Central memory CD8-positive, alpha-beta T cell (primary cell): ENCODE data around the gene RIMBP2.
"Not testable (repeated sequence)": the region's sequence is repeated elsewhere in the genome, so short reads cannot be mapped to it uniquely, and the experiment has no call there.

Experiments
- ATAC-seq: fragments of 150-1000 bp; cut with Tn5 transposase; replicated peaks from 2 replicates; pipeline ENCODE4 v1.10.0; 2022; ENCODE audit warnings: mild to moderate bottlenecking, moderate FRiP score, moderate number of reproducible peaks; ENCODE audit not compliant: poor library complexity, severe bottlenecking; ENCODE audit errors: extremely low read depth
- DNase-seq, 2 donors: peaks; one replicate each; pipeline ENCODE4 v3.0.0; 2021; ENCODE audit warnings: low spot score in 2 of 2
- H3K27ac Mint-ChIP-seq: one replicate; pipeline ENCODE4 v1.8.0; 2022; ENCODE audit warnings: low read depth, mild to moderate bottlenecking, moderate library complexity, mixed read lengths
- H3K27me3 Mint-ChIP-seq: one replicate; pipeline ENCODE4 v1.8.0; 2022; ENCODE audit warnings: mixed read lengths
- H3K36me3 Mint-ChIP-seq: one replicate; pipeline ENCODE4 v1.8.0; 2022; ENCODE audit warnings: mild to moderate bottlenecking, moderate library complexity, mixed read lengths; ENCODE audit not compliant: insufficient read depth
- H3K4me1 Mint-ChIP-seq: one replicate; pipeline ENCODE4 v1.8.0; 2022; ENCODE audit warnings: mixed read lengths
- H3K4me3 Mint-ChIP-seq: one replicate; pipeline ENCODE4 v1.8.0; 2022; ENCODE audit warnings: mild to moderate bottlenecking, moderate library complexity, mixed read lengths
- H3K9me3 Mint-ChIP-seq: one replicate; pipeline ENCODE4 v1.8.0; 2022; ENCODE audit warnings: mixed read lengths

Gene RIMBP2

GRCh38 chr12:130655010-130655409 lies 61.1 kb downstream of the RIMBP2 start:
- H3K27ac Mint-ChIP-seq = no peak overlapping the region

GRCh38 chr12:130651188-130651959 lies 64.7 kb downstream of the RIMBP2 start:
- peaks cover 17% of the 10 kb centered on the region for H3K27me3 Mint-ChIP-seq
- H3K27ac Mint-ChIP-seq = no peak overlapping the region
- no peak overlapping the region for H3K4me3 Mint-ChIP-seq
- H3K36me3 Mint-ChIP-seq = no peaks in the 10 kb centered on the region
- peaks cover 6% of the 10 kb centered on the region for H3K9me3 Mint-ChIP-seq
- no peaks in the 10 kb centered on the region for H3K4me1 Mint-ChIP-seq
- no peak for DNase-seq
- no peak for ATAC-seq

More at GRCh38 chr12:130655010-130655409, 61.1 kb downstream of the RIMBP2 start:
- Mint-ChIP-seq H3K27me3 (peaks cover 16% of the 10 kb centered on the region), H3K36me3 (no peaks in the 10 kb centered on the region), H3K4me3 (no peak overlapping the region), H3K9me3 (peaks cover 6% of the 10 kb centered on the region), H3K4me1 (no peaks in the 10 kb centered on the region)
- no peak for ATAC-seq
- DNase-seq = no peak

GRCh38 chr12:130650131-130650530 lies 66.0 kb downstream of the RIMBP2 start:
- Mint-ChIP-seq H3K4me3 (no peak overlapping the region), H3K4me1 (no peaks in the 10 kb centered on the region), H3K27me3 (peaks cover 17% of the 10 kb centered on the region), H3K36me3 (no peaks in the 10 kb centered on the region), H3K9me3 (peaks cover 6% of the 10 kb centered on the region), H3K27ac (no peak overlapping the region)
- ATAC-seq = no peak
- no peak for DNase-seq

DNA sequence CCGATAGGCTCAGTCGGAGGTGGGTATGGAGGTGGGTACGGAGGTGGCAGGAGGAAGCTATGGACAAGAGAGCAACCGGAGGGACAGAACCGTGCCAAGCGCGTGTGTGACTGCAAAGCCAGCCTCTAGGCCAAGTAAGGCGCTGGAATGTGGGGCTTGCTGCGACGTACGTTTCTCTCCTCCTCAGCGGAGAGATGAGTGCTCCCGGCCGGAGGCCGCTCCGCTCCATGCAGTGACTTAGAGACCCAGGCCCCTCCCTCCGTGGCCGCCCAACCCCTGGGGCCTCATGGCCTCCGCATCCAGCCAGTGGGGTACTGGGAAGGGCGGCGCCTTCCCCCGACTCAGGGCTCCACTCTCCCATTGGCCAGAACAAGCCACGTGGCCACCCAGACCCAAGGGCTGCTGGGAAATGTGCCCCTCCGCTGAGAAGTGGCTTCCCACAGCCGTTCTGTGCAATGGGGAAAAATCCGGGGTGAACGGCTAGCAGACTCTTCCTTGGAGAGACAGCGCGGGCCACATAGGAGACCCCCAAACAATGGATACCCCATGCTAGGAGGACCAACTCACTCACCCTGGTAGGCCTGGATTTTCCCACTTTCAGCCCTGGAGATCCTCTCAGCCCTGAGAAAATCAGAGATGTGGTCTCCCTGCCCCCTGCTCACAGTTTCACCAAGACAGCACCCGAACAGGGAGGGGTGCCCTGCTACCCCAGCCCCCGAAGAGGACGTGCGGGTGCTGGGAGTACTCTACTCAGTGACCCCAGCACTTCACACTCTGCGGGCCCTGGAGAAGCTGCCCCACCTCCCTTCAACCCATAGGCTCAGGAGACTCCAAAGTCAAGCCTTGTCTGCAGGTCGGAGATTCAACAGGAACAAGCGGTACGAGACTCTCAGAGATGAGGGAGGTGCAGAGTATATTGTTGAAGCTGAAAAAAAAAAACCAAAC lies 66.7 kb downstream of the RIMBP2 start:
- no peak for ATAC-seq

DNA sequence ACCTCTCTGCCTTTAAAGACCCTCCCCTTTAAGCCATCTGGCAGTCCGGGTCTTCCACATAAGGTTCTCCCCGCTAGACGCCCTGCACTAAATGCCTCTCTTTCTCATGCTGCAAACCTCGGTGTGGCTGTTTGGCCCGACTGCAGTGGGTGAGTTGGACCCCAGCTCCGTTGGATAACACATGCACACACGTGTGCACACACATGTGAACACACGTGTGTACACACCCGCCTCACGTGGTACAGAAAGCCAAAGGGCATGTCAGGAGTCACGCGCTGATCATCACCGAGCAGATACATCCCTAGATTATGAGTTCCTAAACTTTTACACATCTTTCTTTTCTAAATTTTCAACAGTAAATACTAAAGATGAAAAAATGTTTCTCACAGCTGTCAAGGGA lies 68.3 kb downstream of the RIMBP2 start:
- ATAC-seq = no peak
- H3K27me3 Mint-ChIP-seq = peaks cover 17% of the 10 kb centered on the region
- no peak overlapping the region for H3K27ac Mint-ChIP-seq

More for the DNA sequence above, 66.7 kb downstream of the RIMBP2 start:
- H3K36me3 Mint-ChIP-seq = no peaks in the 10 kb centered on the region
- no peak for DNase-seq
- no peaks in the 10 kb centered on the region for H3K4me1 Mint-ChIP-seq
- no peak overlapping the region for H3K4me3 Mint-ChIP-seq
- H3K27ac Mint-ChIP-seq = no peak overlapping the region
- peaks cover 17% of the 10 kb centered on the region for H3K27me3 Mint-ChIP-seq
- peaks cover 3% of the 10 kb centered on the region for H3K9me3 Mint-ChIP-seq

DNA sequence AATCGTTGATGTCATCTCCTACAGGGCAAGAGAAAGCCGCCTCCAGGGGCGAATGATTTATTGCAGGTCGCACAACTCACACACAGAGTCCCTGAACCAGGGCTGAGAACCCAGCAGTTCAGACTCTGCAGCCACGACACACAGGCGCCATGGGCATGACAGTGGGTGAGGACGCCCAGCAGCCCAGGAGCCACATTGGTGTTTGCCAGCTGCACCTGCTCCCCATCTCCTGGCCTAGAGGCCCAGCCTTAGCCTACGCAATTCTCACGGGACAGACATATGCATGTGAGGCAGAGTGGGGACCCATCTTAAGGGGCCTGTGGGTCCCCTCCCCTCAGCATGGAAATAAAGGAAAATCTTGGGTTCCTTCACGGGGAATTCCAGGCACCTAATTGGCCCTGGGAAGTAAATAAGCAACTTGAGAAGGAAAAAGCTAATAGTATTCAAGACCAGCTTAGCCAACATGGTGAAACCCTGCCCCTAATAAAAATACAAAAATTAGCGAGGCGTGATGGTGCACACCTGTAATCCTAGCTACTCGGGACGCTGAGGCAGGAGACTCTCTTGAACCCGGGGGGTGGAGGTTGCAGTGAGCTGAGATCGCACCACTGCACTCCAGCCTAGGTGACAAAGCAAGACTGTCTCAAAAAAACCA lies 69.3 kb downstream of the RIMBP2 start:
- Mint-ChIP-seq H3K27me3 (peaks cover 17% of the 10 kb centered on the region), H3K27ac (no peak overlapping the region), H3K4me1 (no peaks in the 10 kb centered on the region), H3K4me3 (no peak overlapping the region), H3K9me3 (no peaks in the 10 kb centered on the region), H3K36me3 (no peaks in the 10 kb centered on the region)
- no peak for DNase-seq
- no peak for ATAC-seq

More for the DNA sequence above, 68.3 kb downstream of the RIMBP2 start:
- H3K9me3 Mint-ChIP-seq = no peaks in the 10 kb centered on the region
- H3K36me3 Mint-ChIP-seq = no peaks in the 10 kb centered on the region
- no peak overlapping the region for H3K4me3 Mint-ChIP-seq
- no peaks in the 10 kb centered on the region for H3K4me1 Mint-ChIP-seq
- DNase-seq = no peak

DNA sequence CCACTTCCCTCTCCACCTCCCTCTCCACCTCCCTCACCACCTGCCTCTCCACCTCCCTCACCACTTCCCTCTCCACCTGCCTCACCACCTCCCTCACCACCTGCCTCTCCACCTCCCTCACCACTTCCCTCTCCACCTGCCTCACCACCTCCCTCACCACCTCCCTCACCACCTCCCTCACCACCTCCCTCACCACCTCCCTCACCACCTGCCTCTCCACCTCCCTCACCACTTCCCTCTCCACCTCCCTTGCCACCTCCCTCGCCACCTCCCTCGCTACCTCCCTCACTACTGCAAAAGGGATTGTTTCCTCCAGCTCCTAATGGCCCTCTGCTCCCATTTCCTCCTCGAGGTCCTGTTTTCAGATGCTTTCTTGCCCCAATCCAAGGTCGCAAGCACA lies 69.9 kb downstream of the RIMBP2 start:
- not testable (repeated sequence) for H3K36me3 Mint-ChIP-seq, H3K9me3 Mint-ChIP-seq, DNase-seq, H3K27ac Mint-ChIP-seq, H3K4me3 Mint-ChIP-seq, H3K4me1 Mint-ChIP-seq, ATAC-seq
- peaks cover 13% of the 10 kb centered on the region for H3K27me3 Mint-ChIP-seq

DNA sequence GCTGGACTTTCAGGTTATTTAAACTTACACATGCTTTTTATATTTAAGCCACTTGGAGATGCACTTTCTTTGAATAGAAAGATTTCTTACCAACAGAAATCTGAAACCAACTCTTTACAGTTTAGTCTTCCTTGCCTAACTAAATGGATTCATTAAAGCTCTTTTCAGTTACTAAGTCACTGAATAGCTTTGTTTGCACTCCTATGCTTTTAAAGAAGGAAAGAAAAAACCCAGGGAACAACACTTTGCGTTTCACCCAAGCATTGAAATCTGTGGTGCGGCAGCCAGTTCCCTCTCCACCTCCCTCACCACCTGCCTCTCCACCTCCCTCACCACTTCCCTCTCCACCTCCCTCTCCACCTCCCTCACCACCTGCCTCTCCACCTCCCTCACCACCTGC lies 70.3 kb downstream of the RIMBP2 start:
- Mint-ChIP-seq H3K4me3 (no peak overlapping the region), H3K4me1 (no peaks in the 10 kb centered on the region), H3K27ac (no peak overlapping the region), H3K9me3 (no peaks in the 10 kb centered on the region), H3K36me3 (no peaks in the 10 kb centered on the region), H3K27me3 (peaks cover 9% of the 10 kb centered on the region)
- ATAC-seq (no peak), DNase-seq (no peak)

DNA sequence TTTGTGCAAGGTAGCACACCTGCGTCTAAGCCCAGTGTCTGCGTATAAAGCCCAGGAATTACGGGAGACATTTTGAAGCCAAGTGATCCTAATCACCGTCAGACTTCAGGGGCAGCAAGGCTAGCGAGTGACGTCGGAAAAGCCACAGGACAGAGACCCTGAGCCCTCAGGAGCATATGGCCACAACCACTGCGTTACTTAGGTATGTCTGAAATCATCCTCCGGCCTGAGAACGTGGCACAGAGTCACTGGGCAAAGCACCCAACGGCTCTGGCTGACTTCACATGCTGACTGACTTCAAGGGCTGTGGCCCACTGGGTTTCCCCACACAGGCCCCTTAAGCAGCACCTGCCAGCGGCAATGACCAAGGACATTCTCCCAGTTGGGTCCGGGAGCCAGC lies 71.5 kb downstream of the RIMBP2 start:
- Mint-ChIP-seq H3K27ac (no peak overlapping the region), H3K27me3 (no peaks in the 10 kb centered on the region), H3K4me1 (no peaks in the 10 kb centered on the region), H3K4me3 (no peak overlapping the region), H3K9me3 (no peaks in the 10 kb centered on the region), H3K36me3 (no peaks in the 10 kb centered on the region)
- ATAC-seq (no peak), DNase-seq (no peak)

GRCh38 chr12:130644146-130644545 lies 72.0 kb downstream of the RIMBP2 start:
- no peaks in the 10 kb centered on the region for H3K4me1 Mint-ChIP-seq
- no peak overlapping the region for H3K27ac Mint-ChIP-seq
- ATAC-seq = no peak
- DNase-seq = no peak
- H3K36me3 Mint-ChIP-seq = no peaks in the 10 kb centered on the region
- H3K27me3 Mint-ChIP-seq = no peaks in the 10 kb centered on the region
- no peaks in the 10 kb centered on the region for H3K9me3 Mint-ChIP-seq
- H3K4me3 Mint-ChIP-seq = no peak overlapping the region

- DNase-seq = no peak
- Mint-ChIP-seq H3K27ac (no peak overlapping the region), H3K4me3 (no peak overlapping the region), H3K4me1 (no peaks in the 10 kb centered on the region), H3K27me3 (no peaks in the 10 kb centered on the region), H3K36me3 (no peaks in the 10 kb centered on the region), H3K9me3 (no peaks in the 10 kb centered on the region)
- no peak for ATAC-seq
Observed at GRCh38 chr12:130642856-130643255, 73.2 kb downstream of the RIMBP2 start.

DNA sequence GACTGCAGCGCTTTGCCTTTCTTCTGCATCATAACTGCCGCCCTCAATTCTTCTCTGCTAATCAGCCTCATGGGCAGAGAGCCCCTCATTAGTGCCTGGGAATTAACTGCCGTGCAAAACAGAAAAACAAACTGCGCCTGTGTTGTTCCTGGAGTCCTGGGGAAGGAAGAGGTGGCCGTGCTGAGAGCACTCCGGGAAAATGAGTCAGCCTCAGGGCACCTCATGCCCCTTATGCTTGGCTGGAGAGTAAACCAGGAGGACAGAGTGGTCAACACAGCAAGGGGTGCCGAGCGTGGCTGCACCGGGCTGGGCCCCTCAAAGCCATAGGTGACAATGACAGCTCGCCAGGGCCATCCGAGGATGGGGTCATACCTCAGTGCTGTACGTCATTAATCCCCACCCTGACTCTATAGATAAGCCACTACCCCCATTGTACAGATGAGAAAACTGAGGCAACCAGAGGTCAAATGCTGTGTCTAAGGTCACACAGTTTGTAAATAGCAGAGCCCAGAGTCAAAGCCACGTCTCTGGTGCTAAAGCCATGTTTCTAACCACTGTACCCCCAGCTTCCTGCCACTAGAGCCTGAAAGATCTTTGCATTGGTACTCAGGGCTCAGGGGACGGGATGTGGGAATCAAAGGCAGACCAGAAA lies 74.4 kb downstream of the RIMBP2 start:
- ATAC-seq (no peak), DNase-seq (no peak)
- Mint-ChIP-seq H3K27ac (no peak overlapping the region), H3K27me3 (peaks cover 12% of the 10 kb centered on the region), H3K4me1 (no peaks in the 10 kb centered on the region), H3K9me3 (no peaks in the 10 kb centered on the region), H3K4me3 (no peak overlapping the region), H3K36me3 (no peaks in the 10 kb centered on the region)
